22Rv1 (cell line): ENCODE measurements around the gene PAPPA.

Source experiments
- H3K27ac ChIP-seq: fragments of 450-650 bp; 2 replicates; pipeline ENCODE4 v1.5.1; 2017
- CTCF ChIP-seq: fragments of 450-650 bp; IDR thresholded peaks from 2 replicates; pipeline ENCODE4 v1.5.1; 2017; ENCODE audit warnings: mild to moderate bottlenecking
- ZFX ChIP-seq: fragments of 450-650 bp; IDR thresholded peaks from 2 replicates; pipeline ENCODE4 v1.6.1; 2017; ENCODE audit warnings: antibody characterized with exemption, borderline replicate concordance

Gene PAPPA

GRCh38 chr9:116451500-116452115, 298.0 kb downstream of the PAPPA start:
- no peak overlapping the region for H3K27ac ChIP-seq
- TF ChIP-seq ZFX (no peak), CTCF (no peak)
